ENCODE results near the gene FARS2.

DNA sequence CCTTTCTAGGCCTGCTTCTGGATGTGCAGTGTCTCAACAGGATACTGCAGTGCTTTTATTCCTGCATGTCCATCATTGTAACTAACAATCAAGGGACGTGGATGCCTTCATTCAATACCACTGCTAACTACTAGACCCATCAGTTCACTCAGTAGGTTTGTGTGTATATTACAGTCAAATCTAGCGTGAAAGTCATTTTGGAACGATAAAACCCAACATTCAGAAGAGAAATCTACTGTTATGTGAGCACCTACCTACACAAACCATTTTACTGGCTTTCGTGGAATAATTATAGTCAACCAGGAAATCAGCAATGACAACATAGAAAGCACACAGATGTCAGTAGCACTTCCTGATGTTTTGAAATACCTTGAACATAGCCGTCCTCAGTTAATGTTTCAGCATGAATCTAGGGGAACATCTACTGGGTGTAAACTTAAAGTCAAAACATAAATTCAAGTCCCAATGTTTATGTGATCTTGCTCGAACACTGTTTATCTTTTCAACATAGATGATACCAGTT lies 270.6 kb downstream of the FARS2 start:
- TF ChIP-seq, protein P1, sequence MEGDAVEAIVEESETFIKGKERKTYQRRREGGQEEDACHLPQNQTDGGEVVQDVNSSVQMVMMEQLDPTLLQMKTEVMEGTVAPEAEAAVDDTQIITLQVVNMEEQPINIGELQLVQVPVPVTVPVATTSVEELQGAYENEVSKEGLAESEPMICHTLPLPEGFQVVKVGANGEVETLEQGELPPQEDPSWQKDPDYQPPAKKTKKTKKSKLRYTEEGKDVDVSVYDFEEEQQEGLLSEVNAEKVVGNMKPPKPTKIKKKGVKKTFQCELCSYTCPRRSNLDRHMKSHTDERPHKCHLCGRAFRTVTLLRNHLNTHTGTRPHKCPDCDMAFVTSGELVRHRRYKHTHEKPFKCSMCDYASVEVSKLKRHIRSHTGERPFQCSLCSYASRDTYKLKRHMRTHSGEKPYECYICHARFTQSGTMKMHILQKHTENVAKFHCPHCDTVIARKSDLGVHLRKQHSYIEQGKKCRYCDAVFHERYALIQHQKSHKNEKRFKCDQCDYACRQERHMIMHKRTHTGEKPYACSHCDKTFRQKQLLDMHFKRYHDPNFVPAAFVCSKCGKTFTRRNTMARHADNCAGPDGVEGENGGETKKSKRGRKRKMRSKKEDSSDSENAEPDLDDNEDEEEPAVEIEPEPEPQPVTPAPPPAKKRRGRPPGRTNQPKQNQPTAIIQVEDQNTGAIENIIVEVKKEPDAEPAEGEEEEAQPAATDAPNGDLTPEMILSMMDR (IDR thresholded peaks at IDR 0.05), result no peak
- TF ChIP-seq POLR2A (IDR thresholded peaks at IDR 0.05), result no peak
